Activated CD8-positive, alpha-beta T cell treated with anti-CD3 and anti-CD28 coated beads for 36 hours (primary cell): ENCODE data around the gene SORD. TPM values are rescaled to one million over a fixed set of nuclear protein-coding genes. Genes with fewer than 3 reads are reported as not detected.
"Not testable (repeated sequence)": the region's sequence is repeated elsewhere in the genome, so short reads cannot be mapped to it uniquely, and the experiment has no call there.

Source experiments
- ATAC-seq: fragments of 200-7000 bp; cut with Tn5 transposase; one replicate; pipeline ENCODE4 v1.10.0; 2021; ENCODE audit warnings: mild to moderate bottlenecking, moderate library complexity
- CTCF ChIA-PET: fragments of 350-600 bp; sonication (Branson Sonifier 250); formaldehyde crosslinking; loops from one replicate; lab custom pipeline; 2021; ENCODE audit warnings: antibody characterized with exemption; lab: Charles Lee
- POLR2A ChIA-PET: fragments of 350-600 bp; sonication (Branson Sonifier 250); formaldehyde crosslinking; loops from one replicate; lab custom pipeline; 2021; ENCODE audit warnings: antibody characterized with exemption; lab: Charles Lee
- DNase-seq: peaks from one replicate; pipeline ENCODE4 v3.0.0-alpha.2; 2020
- H3K27ac Mint-ChIP-seq: one replicate; pipeline ENCODE4 v1.8.0; 2021; ENCODE audit warnings: mild to moderate bottlenecking, mixed read lengths
- H3K27me3 Mint-ChIP-seq: one replicate; pipeline ENCODE4 v1.8.0; 2021; ENCODE audit warnings: mixed read lengths
- H3K36me3 Mint-ChIP-seq: one replicate; pipeline ENCODE4 v1.8.0; 2021; ENCODE audit warnings: low read depth, mixed read lengths
- H3K4me1 Mint-ChIP-seq: one replicate; pipeline ENCODE4 v1.8.0; 2021; ENCODE audit warnings: low read depth, mixed read lengths
- H3K4me3 Mint-ChIP-seq: one replicate; pipeline ENCODE4 v1.8.0; 2021; ENCODE audit warnings: mild to moderate bottlenecking, moderate library complexity, mixed read lengths
- H3K9me3 Mint-ChIP-seq: one replicate; pipeline ENCODE4 v1.8.0; 2021; ENCODE audit warnings: mixed read lengths
- intact Hi-C: fragments of 100-400 bp; cut with micrococcal nuclease; formaldehyde crosslinking; loops from one replicate; pipeline ENCODE4 v1.10.0; 2022
- total RNA-seq, 2 experiments: library from RNA; stranded (reverse); gene quantifications; one replicate each; pipeline ENCODE4 v1.2.3, GENCODE V29; 2021
- TF ChIP-seq, protein P1 (sequence below): fragments of 200-600 bp; IDR thresholded peaks from one replicate; pipeline ENCODE4 v1.8.0; 2022; ENCODE audit warnings: antibody characterized with exemption, mild to moderate bottlenecking

Gene SORD
- total RNA-seq, 2 experiments from 2014 or later, result 27.9 to 28.7 TPM

DNA sequence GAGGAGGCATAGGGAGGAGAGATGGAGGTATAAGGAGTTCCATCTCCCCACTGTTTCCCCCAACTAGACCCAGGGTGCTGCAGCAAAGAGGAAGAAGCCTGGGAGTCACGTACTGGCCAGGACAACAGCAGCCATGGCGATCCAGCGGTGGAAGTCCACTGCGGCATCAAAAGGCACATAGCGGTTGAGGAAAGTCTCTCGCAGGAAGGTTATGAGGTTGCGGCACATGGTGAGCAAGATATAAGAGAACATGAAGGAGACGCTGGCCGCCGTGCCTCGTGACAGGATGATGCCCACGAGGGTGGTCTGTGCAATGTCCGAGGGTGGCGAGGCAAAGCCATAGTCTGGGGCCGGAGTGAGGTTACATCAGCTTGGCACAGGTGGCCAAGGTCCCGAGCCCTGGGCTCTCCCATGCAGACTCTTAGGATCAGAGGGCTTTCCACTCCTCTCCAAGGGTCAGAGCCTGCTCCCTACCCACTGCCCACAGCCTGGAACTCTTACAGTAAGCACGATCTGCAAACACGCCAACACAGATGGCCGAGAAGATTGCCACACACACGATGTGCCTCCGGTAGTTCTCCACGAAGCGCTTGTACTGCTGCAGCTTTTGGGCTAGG is 76.7 kb downstream of the SORD start:
- H3K27ac Mint-ChIP-seq, result no peak overlapping the region
- no peak overlapping the region for H3K4me3 Mint-ChIP-seq
- H3K27me3 Mint-ChIP-seq, result no peaks in the 10 kb centered on the region
- ChIA-PET POLR2A (interaction anchor here (0.6 kb wide), 1 partner anchor 919 kb away, joined by 3 read pairs; no protein-coding TSS in a partner anchor), CTCF (no interaction called here)
- H3K36me3 Mint-ChIP-seq, result no peaks in the 10 kb centered on the region
- intact Hi-C loops, result no loop called here
- DNase-seq (no peak), ATAC-seq (no peak)
- no peaks in the 10 kb centered on the region for H3K4me1 Mint-ChIP-seq
- no peaks in the 10 kb centered on the region for H3K9me3 Mint-ChIP-seq
- TF ChIP-seq, protein P1, sequence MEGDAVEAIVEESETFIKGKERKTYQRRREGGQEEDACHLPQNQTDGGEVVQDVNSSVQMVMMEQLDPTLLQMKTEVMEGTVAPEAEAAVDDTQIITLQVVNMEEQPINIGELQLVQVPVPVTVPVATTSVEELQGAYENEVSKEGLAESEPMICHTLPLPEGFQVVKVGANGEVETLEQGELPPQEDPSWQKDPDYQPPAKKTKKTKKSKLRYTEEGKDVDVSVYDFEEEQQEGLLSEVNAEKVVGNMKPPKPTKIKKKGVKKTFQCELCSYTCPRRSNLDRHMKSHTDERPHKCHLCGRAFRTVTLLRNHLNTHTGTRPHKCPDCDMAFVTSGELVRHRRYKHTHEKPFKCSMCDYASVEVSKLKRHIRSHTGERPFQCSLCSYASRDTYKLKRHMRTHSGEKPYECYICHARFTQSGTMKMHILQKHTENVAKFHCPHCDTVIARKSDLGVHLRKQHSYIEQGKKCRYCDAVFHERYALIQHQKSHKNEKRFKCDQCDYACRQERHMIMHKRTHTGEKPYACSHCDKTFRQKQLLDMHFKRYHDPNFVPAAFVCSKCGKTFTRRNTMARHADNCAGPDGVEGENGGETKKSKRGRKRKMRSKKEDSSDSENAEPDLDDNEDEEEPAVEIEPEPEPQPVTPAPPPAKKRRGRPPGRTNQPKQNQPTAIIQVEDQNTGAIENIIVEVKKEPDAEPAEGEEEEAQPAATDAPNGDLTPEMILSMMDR, result no peak

DNA sequence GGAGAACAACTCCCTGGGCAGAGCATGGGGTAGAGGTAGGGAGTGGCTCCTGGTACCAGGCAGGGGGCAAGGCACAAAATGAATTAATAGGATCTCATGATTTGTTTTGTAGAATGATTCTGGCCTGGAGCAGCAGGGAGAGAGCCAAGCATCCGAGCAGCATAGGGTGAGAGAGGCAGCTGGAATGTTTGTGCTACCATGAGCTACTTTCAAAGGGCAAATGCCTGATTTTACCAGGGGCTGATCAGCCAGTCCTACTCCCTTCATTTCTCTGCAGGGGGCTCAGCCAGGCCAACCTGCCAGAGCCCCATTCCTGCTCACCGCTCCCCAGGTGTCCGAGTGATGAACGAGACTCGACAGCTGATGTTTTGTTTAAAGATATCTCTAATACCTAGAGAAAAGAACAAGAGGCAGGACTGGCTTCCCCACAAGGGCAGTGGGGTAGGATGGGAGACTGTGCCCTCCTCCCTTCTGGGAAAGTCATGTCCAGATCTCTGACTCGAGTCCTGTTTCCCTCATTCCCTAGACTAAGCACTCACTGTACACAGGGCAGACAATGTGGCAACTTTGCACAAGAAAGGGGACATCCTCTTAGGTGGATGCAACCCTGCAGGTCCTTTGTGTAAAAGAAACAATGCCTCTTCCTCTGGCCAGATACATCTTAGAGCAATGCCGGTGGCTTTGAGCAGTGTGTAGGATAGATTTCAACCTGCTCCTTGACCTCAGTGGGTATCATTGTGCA is 78.1 kb downstream of the SORD start:
- no peaks in the 10 kb centered on the region for H3K4me1 Mint-ChIP-seq
- ChIA-PET POLR2A (no interaction called here), CTCF (interaction anchor here (1.3 kb wide), 1 partner anchor 17 kb away, joined by 5 read pairs; no protein-coding TSS in a partner anchor)
- H3K36me3 Mint-ChIP-seq, result no peaks in the 10 kb centered on the region
- TF ChIP-seq, protein P1, result no peak
- H3K27ac Mint-ChIP-seq, result no peak overlapping the region
- intact Hi-C loops, result no loop called here
- DNase-seq, result no peak
- H3K27me3 Mint-ChIP-seq, result no peaks in the 10 kb centered on the region
- no peaks in the 10 kb centered on the region for H3K9me3 Mint-ChIP-seq
- no peak for ATAC-seq
- no peak overlapping the region for H3K4me3 Mint-ChIP-seq

DNA sequence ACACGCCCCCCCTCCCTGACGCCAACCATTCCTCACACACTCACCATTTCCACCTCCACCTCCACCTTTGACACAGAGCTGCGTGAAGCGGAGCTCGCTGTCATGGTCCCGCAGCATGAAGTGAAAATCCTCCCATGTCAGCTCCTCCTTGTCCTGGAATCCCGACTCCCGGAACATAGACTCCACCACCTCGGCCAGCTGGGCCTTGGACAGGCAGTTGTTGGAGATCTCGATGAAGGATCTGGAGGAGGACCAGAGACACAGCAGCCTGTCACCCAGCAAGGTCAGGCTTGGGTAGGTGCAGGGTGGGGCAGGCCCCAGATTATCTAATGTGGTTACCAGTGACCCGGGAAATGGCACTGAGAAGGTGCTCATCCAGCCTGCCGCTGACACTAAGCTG is 78.8 kb downstream of the SORD start:
- Mint-ChIP-seq H3K36me3 (no peaks in the 10 kb centered on the region), H3K9me3 (no peaks in the 10 kb centered on the region), H3K27ac (no peak overlapping the region), H3K4me3 (no peak overlapping the region), H3K27me3 (no peaks in the 10 kb centered on the region), H3K4me1 (no peaks in the 10 kb centered on the region)
- no peak for DNase-seq
- ChIA-PET CTCF (interaction anchor here (1.3 kb wide), 1 partner anchor 16 kb away, joined by 5 read pairs; no protein-coding TSS in a partner anchor), POLR2A (no interaction called here)
- TF ChIP-seq, protein P1, result no peak
- intact Hi-C loops, result no loop called here
- no peak for ATAC-seq

DNA sequence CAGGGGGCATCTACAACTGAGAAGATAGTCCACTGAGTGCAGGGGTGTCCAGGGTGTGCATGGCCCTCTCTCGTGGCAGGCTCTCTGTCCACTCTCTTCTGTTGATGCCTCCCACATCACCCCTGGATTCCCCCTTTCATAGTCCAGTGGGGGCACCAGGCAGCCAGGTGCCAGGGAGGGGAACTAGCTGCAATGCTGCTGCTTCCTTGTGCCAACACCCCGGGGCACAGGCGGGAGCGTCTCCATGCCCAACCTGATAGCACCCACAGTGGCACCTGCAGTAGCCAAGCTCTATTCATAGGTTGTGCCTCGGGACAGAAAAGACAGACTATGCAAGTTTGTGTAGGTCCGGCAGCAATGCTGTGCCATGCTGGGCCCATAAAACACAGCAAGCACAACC is 79.2 kb downstream of the SORD start:
- H3K27ac Mint-ChIP-seq, result no peak overlapping the region
- H3K4me1 Mint-ChIP-seq, result no peaks in the 10 kb centered on the region
- no peak overlapping the region for H3K4me3 Mint-ChIP-seq
- ChIA-PET POLR2A (no interaction called here), CTCF (interaction anchor here (0.7 to 1.3 kb wide), 2 partner anchors 14 to 16 kb away, joined by 3 to 5 read pairs; no protein-coding TSS in a partner anchor)
- DNase-seq (no peak), ATAC-seq (no peak)
- H3K36me3 Mint-ChIP-seq, result no peaks in the 10 kb centered on the region
- H3K27me3 Mint-ChIP-seq, result no peaks in the 10 kb centered on the region
- H3K9me3 Mint-ChIP-seq, result no peaks in the 10 kb centered on the region
- TF ChIP-seq, protein P1, result no peak
- intact Hi-C loops, result no loop called here

DNA sequence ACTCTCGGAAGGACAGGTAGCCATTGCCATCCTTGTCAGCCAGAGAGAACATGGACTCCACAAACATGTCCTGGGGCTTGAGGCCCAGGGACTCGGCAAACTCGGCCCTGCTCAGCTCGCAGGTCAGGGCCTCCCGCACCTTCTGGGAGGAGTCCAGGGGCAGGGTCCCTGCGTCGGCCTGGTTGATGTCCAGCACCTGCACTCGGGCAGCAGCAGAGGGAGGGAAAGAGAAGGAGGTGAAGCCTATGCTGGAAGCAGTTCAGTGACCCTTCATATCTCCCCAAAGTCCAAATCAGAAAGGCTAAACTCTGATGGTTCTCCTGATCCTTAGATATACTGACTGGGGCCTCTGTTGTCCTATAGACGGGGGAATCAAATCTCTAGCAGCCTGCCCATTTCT is 81.2 kb downstream of the SORD start:
- POLR2A ChIA-PET, H3K36me3 Mint-ChIP-seq, H3K27ac Mint-ChIP-seq, H3K4me1 Mint-ChIP-seq, DNase-seq, CTCF ChIA-PET, H3K9me3 Mint-ChIP-seq, H3K27me3 Mint-ChIP-seq, intact Hi-C loops, ATAC-seq, H3K4me3 Mint-ChIP-seq: not testable (repeated sequence)
